Effector memory CD4-positive, alpha-beta T cell (primary cell): Measurements from ENCODE around the gene TTLL12.
A peak's percentile ranks its signal among the peaks of the same experiment; 100 is the strongest.

Experiments used
- DNase-seq, 3 donors: peaks; one replicate each; pipeline ENCODE4 v3.0.0-alpha.2; 2020
- H3K27ac ChIP-seq: 2 replicates; pipeline ENCODE4 v1.7.0; 2013; ENCODE audit warnings: mild to moderate bottlenecking, low read length, moderate library complexity; ENCODE audit not compliant: insufficient read depth, poor library complexity, severe bottlenecking
- H3K27me3 ChIP-seq: replicated peaks from 2 replicates; pipeline ENCODE4 v1.7.0; 2013; ENCODE audit warnings: mild to moderate bottlenecking, low read length; ENCODE audit not compliant: insufficient read depth, control insufficient read depth, poor library complexity, severe bottlenecking
- H3K36me3 ChIP-seq: 2 replicates; pipeline ENCODE4 v1.7.0; 2013; ENCODE audit warnings: mild to moderate bottlenecking, low read length, moderate library complexity; ENCODE audit not compliant: control insufficient read depth, insufficient read depth
- H3K4me1 ChIP-seq: 2 replicates; pipeline ENCODE4 v1.7.0; 2013; ENCODE audit warnings: low read length, mild to moderate bottlenecking; ENCODE audit not compliant: control insufficient read depth, insufficient read depth, poor library complexity, severe bottlenecking
- H3K4me3 ChIP-seq: 2 replicates; pipeline ENCODE4 v1.7.0; 2013; ENCODE audit warnings: low read length, low read depth, mild to moderate bottlenecking; ENCODE audit not compliant: insufficient read depth, poor library complexity, severe bottlenecking
- H3K9me3 ChIP-seq: 2 replicates; pipeline ENCODE4 v1.7.0; 2013; ENCODE audit warnings: mild to moderate bottlenecking, low read length, moderate library complexity; ENCODE audit not compliant: control insufficient read depth
- total RNA-seq, 3 donors: gene quantifications; one replicate each; lab custom pipeline; 2026; lab: John Stamatoyannopoulos, UW

Gene TTLL12
- 16.4 to 22.5 (median 22.1) reads per million in 3 donors for total RNA-seq

- Histone ChIP-seq H3K4me1 (peaks cover 12% of the 10 kb centered on the region), H3K9me3 (no peaks in the 10 kb centered on the region), H3K27ac (peak within 1 kb of the TSS; percentile 98), H3K36me3 (no peaks in the 10 kb centered on the region), H3K4me3 (peak within 1 kb of the TSS; percentile 50), H3K27me3 (no peaks in the 10 kb centered on the region)
- peak; percentile 36 to 62 (median 58) for DNase-seq
Observed at GRCh38 chr22:43186272-43187170, at the start of gene TTLL12. TSS of gene TTLL12 (minus strand) at chr22:43187134. CDS start at chr22:43187069, 65 bp downstream.

GRCh38 chr22:43235445-43236409 is 48.8 kb upstream of the TTLL12 start:
- DNase-seq: no peak
- H3K27me3 ChIP-seq: no peaks in the 10 kb centered on the region
- H3K9me3 ChIP-seq: no peaks in the 10 kb centered on the region
- H3K36me3 ChIP-seq: no peaks in the 10 kb centered on the region
- H3K4me1 ChIP-seq: peaks cover 4% of the 10 kb centered on the region
- H3K27ac ChIP-seq: no peak overlapping the region
- H3K4me3 ChIP-seq: no peak overlapping the region

DNA sequence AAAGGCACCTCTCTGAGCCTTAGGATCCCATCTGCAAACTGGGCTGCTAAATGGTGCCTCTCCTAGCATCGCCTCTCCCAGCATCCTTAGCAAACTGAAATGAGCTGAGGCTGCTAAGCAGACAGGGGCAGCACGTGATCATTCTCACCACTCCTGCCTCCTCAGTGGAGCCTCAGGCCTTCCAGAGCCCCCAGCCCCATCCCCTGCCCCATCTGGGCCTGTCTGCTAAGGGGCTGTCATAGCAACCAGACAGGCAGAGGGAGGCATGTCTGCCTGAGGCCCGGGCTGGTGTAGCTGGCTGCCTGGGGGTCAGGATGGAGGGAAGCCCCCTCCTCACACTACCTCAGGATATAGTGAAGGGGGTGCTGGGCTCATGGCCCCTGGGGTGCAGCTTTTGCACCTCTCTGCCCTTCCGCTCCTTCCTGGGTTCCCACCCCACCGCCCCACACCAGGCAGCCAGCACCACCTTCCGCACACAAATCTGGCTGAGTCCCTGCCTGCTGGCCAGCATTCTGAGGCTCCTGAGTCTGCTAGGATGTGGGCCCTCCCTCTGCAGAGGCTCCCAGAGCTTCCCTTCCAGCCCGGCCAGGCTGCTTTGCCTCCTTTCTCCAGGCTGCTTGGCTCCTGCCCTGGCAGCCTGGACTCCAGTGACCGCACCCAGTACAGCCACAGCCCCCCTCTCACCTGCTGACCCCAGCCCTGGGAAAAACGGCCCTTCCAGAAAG is 47.5 kb upstream of the TTLL12 start:
- no peak overlapping the region for H3K4me3 ChIP-seq
- no peak for DNase-seq
- H3K27me3 ChIP-seq: no peaks in the 10 kb centered on the region
- no peaks in the 10 kb centered on the region for H3K36me3 ChIP-seq
- H3K4me1 ChIP-seq: peaks cover 4% of the 10 kb centered on the region
- H3K27ac ChIP-seq: no peak overlapping the region
- no peaks in the 10 kb centered on the region for H3K9me3 ChIP-seq

DNA sequence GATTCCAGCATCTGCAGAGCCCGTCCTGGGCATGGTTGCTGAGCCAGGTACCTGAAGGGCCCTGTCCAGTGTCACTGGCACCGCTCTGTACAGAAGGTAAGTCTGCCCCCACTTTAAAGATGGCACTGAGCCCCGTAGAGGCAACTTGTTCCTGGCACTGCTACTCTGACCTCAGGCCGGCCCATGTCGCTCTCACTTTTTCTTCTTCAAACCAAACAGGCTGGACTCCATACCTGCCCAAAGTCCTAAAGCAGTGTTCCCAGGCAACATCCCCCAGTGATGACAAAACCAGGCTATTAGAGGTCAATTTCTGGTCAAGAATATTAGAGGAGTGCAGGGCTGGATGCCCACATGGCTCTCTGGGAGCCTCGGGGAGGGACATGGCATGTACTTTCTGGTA is 46.6 kb upstream of the TTLL12 start:
- no peak overlapping the region for H3K27ac ChIP-seq
- H3K4me1 ChIP-seq: peaks cover 4% of the 10 kb centered on the region
- no peak overlapping the region for H3K4me3 ChIP-seq
- no peaks in the 10 kb centered on the region for H3K36me3 ChIP-seq
- no peak for DNase-seq
- no peaks in the 10 kb centered on the region for H3K9me3 ChIP-seq
- H3K27me3 ChIP-seq: no peaks in the 10 kb centered on the region

- Histone ChIP-seq H3K9me3 (no peaks in the 10 kb centered on the region), H3K4me3 (no peak overlapping the region)
Observed at GRCh38 chr22:43232445-43232844, 45.5 kb upstream of the TTLL12 start.

GRCh38 chr22:43231724-43232034 is 44.7 kb upstream of the TTLL12 start:
- Histone ChIP-seq H3K4me3 (no peak overlapping the region), H3K9me3 (no peaks in the 10 kb centered on the region), H3K27ac (no peak overlapping the region), H3K27me3 (no peaks in the 10 kb centered on the region), H3K4me1 (peaks cover 4% of the 10 kb centered on the region), H3K36me3 (no peaks in the 10 kb centered on the region)
- DNase-seq: no peak

More at GRCh38 chr22:43232445-43232844, 45.5 kb upstream of the TTLL12 start:
- no peak for DNase-seq
- H3K27me3 ChIP-seq: no peaks in the 10 kb centered on the region
- no peak overlapping the region for H3K27ac ChIP-seq
- H3K36me3 ChIP-seq: no peaks in the 10 kb centered on the region
- peaks cover 4% of the 10 kb centered on the region for H3K4me1 ChIP-seq

GRCh38 chr22:43230971-43231723 is 44.2 kb upstream of the TTLL12 start:
- peak; percentile 30 to 47 (median 38) for DNase-seq
- Histone ChIP-seq H3K9me3 (no peaks in the 10 kb centered on the region), H3K27me3 (no peaks in the 10 kb centered on the region), H3K27ac (no peak overlapping the region), H3K36me3 (no peaks in the 10 kb centered on the region), H3K4me3 (no peak overlapping the region), H3K4me1 (peaks cover 4% of the 10 kb centered on the region)

DNA sequence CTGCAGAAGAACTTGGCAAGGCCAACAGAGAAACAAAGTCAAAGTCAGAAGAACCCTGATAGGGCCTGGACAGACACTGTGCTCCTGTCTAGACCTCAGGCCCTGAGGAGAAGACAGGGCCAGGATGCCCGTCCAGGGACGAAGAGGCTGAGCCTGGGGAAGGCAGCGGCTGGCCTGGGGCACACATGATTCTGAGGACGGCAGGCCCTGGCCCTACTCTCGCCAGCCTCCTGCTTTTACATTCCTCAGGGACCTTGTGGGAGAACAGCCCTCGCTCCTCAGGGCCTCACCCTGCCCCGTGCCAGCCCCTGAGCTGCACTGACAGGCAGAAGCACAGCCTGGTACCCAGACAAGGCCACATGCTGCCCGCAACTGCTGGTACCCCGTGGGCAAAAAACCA is 43.6 kb upstream of the TTLL12 start:
- H3K4me3 ChIP-seq: no peak overlapping the region
- H3K9me3 ChIP-seq: no peaks in the 10 kb centered on the region
- H3K27ac ChIP-seq: no peak overlapping the region
- H3K4me1 ChIP-seq: peaks cover 4% of the 10 kb centered on the region
- no peaks in the 10 kb centered on the region for H3K27me3 ChIP-seq
- no peaks in the 10 kb centered on the region for H3K36me3 ChIP-seq
- no peak for DNase-seq

DNA sequence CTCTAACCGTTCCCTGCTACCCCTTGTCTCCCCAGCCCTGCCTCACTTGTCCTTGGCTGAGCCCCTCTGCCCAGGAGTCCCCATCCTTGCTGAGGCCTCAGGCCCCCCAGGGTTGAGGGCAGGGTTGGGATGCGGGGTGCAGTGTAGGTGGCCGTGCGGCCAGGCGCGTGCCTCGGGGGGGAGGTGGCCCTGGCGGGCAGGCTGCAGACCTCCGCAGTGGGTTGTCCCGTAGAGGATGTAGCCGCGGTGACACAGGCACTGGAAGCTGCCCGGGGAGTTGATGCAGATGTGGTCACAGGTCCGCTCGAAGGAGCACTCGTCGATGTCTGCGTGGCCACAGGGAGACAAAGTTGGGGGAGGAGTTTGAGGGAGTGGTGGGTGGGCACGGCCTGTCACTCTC is 41.9 kb upstream of the TTLL12 start:
- H3K36me3 ChIP-seq: no peaks in the 10 kb centered on the region
- no peak overlapping the region for H3K4me3 ChIP-seq
- H3K4me1 ChIP-seq: peaks cover 4% of the 10 kb centered on the region
- no peak overlapping the region for H3K27ac ChIP-seq
- DNase-seq: no peak
- H3K27me3 ChIP-seq: no peaks in the 10 kb centered on the region
- no peaks in the 10 kb centered on the region for H3K9me3 ChIP-seq
